Coronary artery (tissue), 2 donors: Measurements from ENCODE around the gene GAMT.
A peak's percentile ranks its signal among the peaks of the same experiment; 100 is the strongest.

Source experiments
- DNase-seq: peaks from one replicate; pipeline ENCODE4 v3.0.0-alpha.2; 2017; ENCODE audit warnings: low spot score
- H3K27ac ChIP-seq, 2 donors: fragments of 200-600 bp; sonication (generic); one replicate each; pipeline ENCODE4 v1.5.1; 2016 to 2019
- H3K4me3 ChIP-seq: fragments of 200-600 bp; sonication (generic); 2 replicates; pipeline ENCODE4 v1.5.1; 2016; ENCODE audit warnings: mild to moderate bottlenecking, moderate library complexity
- TF ChIP-seq, protein P1 (sequence below): fragments of 200-600 bp; sonication (generic); IDR thresholded peaks from one replicate; pipeline ENCODE4 v1.5.1; 2019; ENCODE audit warnings: antibody characterized with exemption

Gene GAMT

DNA sequence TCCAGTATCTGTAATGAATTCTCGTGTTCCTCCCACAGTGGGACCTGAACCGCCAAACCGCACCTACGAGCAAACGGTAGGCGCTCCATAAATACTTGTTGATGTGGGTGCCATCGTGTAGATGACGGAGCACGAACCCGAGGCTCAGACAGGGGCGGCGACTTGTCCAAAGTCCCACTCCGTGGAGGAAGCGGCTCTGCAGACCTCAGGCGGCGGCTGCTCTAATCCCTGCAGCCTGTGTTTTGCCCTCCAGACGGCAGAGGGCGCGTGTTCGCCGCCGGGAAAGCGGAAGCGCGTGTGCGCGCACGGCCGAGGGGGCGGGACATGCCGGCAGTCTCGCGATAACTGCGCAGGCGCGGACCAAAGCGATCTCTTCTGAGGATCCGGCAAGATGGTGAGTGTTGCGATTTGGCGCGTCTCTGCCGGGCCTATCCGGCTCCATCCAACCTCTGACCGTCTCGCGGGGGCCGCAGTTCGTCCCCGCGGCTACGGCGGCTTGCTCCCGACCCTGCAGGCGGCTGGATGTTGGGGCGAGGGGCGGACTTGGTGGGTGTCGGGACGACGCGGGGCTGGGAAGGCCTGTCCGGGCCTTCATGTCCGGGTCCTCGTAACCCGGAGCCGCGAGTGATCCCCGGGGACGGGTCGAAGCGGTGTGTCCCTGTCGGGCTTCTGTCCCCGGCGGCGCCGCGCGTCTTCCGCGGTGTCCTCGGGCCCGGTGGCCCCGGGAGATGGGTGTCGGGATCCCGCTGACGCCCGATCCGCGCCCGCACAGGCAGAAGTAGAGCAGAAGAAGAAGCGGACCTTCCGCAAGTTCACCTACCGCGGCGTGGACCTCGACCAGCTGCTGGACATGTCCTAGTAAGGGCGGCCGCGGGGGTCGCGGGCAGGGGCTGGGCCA is 36.9 kb upstream of the GAMT start, which contains the start of gene RPS15:
TSS of gene RPS15 (plus strand) at position 362 of the 898 bp plus-strand sequence. CDS start at position 392, 30 bp downstream.
- H3K4me3 ChIP-seq: peak within 1 kb of the TSS; percentile 87
- TF ChIP-seq, protein P1, sequence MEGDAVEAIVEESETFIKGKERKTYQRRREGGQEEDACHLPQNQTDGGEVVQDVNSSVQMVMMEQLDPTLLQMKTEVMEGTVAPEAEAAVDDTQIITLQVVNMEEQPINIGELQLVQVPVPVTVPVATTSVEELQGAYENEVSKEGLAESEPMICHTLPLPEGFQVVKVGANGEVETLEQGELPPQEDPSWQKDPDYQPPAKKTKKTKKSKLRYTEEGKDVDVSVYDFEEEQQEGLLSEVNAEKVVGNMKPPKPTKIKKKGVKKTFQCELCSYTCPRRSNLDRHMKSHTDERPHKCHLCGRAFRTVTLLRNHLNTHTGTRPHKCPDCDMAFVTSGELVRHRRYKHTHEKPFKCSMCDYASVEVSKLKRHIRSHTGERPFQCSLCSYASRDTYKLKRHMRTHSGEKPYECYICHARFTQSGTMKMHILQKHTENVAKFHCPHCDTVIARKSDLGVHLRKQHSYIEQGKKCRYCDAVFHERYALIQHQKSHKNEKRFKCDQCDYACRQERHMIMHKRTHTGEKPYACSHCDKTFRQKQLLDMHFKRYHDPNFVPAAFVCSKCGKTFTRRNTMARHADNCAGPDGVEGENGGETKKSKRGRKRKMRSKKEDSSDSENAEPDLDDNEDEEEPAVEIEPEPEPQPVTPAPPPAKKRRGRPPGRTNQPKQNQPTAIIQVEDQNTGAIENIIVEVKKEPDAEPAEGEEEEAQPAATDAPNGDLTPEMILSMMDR: peak; percentile 90
- peak within 1 kb of the TSS; percentile 83 to 86 for H3K27ac ChIP-seq
- DNase-seq: peak; percentile 95

DNA sequence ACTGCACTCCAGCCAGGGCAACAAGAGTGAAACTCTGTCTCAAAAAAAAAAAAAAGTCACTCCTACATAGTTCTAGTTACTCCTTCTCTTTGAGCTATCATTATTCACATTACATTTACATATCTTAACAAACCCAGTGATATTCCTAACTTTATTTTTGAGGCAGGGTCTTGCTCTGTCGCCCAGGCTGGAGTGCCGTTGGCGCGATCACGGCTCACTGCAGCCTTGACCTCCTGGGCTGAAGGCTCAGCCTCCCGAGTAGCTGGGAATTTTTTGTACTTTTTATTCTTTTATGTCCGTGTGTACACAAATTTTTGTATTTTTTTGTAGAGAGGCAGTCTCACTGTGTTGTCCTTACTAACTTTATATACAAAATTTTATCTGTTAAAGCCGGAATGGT is 36.3 kb upstream of the GAMT start:
- H3K4me3 ChIP-seq: peak overlapping the region; percentile 87
- TF ChIP-seq, protein P1: no peak
- H3K27ac ChIP-seq: no peak overlapping the region
- DNase-seq: no peak

DNA sequence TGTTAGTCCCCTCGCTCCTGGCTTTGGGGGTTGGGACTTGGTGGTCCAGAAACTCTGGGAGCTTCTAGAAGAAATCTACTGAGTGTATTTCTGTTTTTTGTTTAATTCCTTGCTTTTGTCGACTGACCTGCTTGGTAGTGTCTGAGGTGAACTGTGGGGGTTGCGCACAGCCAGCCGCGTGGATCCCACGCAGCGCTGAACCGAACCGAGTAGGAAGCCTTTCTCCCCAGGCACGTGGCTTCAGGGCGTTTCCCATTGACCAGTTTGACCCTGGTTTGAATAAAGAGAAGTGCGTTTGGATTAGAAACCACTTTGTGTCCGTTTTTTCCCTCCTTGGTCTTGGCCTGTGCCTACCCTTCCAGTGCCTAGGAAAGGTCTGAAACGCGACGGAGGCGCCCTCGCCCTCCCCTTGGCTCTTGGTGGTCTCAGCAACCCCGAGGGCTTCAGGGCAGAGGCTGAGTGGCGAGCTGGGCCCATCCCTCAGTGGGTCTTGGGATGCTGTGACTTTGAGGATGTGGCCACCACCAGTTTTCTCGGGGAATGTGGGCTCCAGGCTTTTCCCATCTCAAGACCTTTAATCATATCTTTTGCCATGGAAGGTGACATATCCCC is 34.1 kb upstream of the GAMT start:
- DNase-seq: no peak
- Histone ChIP-seq H3K4me3 (no peak overlapping the region), H3K27ac (no peak overlapping the region)
- TF ChIP-seq, protein P1: no peak

DNA sequence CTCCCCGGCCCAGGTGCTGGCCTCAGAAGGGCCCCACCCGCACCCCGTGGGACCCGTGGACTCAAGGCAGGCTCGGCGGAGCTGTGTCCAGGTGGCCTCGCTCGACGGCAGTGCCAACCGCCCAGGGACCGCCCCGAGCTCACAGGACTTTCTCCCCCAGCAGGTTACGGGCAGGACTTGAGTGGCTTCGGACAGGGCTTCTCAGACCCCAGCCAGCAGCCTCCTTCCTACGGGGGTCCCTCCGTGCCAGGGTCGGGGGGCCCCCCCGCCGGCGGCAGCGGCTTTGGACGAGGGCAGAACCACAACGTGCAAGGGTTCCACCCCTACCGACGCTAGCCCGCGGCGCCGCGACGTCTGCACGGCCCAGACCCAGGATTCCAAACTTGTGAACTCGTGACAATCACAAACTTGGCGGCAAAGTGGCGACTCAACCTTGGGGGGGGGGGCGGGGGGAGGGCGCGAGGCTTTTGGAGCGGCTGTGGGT is 33.3 kb upstream of the GAMT start:
- Histone ChIP-seq H3K4me3 (no peak overlapping the region), H3K27ac (no peak overlapping the region)
- DNase-seq: no peak
- TF ChIP-seq, protein P1: no peak

DNA sequence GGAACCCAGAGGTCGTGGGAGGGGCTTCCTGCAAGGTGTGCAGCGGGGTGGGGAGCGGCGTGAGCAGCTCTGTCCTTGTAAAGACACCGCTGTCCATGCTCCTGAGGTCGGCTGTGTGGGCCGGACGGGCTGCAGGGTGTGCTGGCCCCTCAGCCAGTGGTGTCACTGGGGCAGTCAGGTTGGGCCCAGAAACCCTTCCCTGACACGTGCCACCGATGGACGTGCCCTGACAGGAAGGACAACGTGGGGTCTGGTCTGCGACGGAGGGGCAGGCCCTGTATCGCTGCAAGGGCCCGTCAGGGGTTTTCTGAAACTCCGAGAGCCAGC is 32.7 kb upstream of the GAMT start:
- TF ChIP-seq, protein P1: no peak
- H3K27ac ChIP-seq: no peak overlapping the region
- no peak for DNase-seq

DNA sequence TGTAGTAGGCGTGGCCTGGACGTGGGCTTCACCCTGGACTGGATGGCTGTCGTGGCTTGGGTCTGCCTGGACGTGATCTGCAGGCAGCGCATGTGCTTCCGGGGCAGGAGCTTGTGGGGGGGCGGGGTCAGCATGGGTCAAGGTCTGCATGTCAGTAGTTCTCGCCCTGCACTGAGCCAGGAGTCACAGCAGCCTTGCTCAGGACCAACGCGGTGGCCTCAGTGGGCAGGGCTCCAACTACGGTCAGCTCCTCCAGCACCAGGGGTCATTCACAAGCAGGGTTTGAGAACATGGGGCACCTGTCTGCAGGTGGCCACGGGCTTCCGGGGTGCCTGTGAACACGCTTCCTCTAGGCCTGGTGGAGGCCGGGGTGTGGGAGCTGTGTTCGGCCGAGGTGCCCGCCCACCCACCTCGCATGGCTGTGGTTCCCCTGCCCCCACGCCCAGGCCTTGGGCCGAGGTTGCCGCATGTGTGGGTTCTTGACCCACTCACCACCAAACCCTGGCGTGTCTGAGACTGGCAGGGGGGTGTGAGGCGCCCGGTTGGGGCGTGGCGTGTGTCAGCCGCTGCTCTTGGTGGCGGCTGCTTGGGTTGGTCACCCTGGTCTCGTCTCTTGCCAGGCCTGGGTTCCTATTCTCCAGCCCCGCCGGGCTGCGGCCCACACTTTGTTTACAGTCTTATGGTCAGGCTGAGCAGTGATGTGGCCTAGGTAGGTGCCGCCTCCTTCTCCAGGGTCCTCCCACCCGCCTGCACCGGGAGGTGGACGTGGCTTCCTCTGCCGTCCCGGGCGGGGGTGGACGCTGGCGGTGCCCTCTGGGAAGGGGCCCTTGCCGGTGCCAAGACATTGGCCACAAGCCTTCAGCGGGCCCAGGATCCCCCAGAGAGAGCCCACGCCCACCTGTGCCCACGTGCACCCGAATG is 32.0 kb upstream of the GAMT start:
- no peak for DNase-seq
- H3K4me3 ChIP-seq: no peak overlapping the region
- TF ChIP-seq, protein P1: no peak
- H3K27ac ChIP-seq: no peak overlapping the region

More for the DNA sequence above, 32.7 kb upstream of the GAMT start:
- no peak overlapping the region for H3K4me3 ChIP-seq
